Stimulated activated CD8-positive, alpha-beta memory T cell treated with anti-CD3 and anti-CD28 coated beads, Interleukin-7, amount 100 ng/mL, for 4 hours (primary cell): ENCODE data around the gene CTNNA2.

Experiments
- DNase-seq, 2 donors: peaks; one replicate each; pipeline ENCODE4 v3.0.0-alpha.2; 2020; ENCODE audit warnings: low read depth in 2 of 2

CTNNA2 gene

DNA sequence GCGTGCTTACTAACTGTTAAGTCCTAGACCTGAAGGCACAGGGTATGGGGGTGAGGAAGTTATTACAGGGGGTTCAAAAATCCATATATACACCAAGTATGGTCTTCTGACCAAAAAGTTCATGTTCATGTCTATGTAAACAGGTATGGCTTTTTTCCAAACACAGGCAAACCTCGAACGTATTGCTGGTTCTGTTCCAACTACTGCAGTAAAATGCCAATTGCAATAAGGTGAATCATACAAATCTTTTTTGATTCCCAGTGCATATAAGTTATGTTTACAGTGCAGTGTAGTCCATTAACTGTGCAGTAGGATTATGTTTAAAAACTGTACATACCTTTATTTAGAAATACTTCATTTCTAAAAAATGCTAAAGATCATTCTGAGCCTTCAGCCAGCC lies 1037.0 kb downstream of the CTNNA2 start:
- DNase-seq, result no peak

- DNase-seq, result no peak
These were observed 1047.5 kb downstream of the CTNNA2 start for GRCh38 chr2:80560326-80560725.

DNA sequence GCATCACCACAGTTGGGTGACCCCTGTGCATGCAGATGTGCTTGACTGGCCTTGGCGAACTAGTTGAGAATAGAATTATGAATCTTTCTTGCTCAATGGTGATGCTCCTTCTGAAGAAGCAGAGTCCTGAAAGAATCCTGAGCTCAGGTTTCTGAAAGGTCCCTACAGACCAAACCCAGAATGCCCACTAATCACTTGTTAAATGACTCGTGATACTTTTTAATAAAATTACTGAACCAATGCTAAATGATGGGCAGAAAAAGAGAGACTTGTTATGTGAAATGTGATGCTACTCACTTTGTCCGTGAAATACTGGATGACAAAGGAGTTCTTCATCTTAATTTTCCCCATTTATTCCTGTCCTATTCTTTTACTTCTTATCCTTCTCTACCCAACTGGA lies 1055.2 kb downstream of the CTNNA2 start:
- no peak for DNase-seq

DNA sequence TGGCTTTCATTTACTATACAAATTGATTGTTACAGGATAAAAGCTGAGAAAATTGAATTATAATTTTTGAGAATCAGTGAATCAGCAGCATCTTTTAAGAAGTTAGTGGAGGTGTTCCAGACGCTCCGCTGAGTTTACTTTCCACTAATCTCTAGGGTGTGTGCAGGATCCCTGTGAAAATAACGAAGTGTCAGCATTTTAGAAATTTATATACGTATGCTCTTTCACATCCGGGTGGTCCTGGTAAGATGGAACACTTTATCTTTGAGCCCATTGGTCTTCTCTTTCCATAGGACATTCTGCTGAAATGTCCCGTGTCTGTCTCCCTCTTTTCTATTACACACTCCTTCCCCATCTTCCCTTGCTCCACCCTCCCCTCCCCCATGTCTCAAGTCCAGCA lies 1060.3 kb downstream of the CTNNA2 start:
- DNase-seq, result no peak

DNA sequence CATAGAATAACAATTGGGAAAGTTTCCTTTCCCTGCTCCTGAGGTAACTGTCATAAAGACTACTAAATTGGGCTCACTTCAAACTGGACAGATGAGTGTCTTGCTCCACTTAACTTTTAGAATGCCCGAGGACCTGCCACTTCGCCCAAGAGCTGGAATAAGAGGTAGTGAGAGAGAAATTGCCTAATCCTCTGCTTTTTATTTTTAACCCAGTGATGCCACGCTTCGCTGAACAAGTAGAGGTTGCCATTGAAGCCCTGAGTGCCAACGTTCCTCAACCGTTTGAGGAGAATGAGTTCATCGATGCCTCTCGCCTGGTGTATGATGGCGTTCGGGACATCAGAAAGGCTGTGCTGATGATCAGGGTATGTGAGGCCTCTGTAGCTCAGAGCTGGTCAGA lies 1061.1 kb downstream of the CTNNA2 start:
- DNase-seq, result no peak

DNA sequence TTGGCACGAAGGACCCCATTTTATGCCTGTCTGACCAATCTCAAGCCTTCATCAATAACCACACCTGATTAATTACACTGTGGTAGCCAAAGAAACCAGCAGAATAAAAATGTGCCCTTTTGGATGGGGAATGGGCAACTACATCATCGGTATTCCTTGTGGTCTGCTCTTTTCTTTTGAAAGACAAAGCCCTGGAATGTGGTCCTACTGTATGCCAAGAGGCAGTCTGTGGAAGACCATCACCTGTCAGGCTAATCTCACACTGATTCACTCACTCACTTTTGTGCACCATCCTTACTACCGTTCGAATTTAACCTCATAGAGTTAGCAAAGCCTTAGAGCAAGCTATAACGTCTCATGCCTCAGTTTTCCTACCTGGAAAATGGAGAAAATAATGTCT lies 1066.9 kb downstream of the CTNNA2 start:
- DNase-seq, result no peak

DNA sequence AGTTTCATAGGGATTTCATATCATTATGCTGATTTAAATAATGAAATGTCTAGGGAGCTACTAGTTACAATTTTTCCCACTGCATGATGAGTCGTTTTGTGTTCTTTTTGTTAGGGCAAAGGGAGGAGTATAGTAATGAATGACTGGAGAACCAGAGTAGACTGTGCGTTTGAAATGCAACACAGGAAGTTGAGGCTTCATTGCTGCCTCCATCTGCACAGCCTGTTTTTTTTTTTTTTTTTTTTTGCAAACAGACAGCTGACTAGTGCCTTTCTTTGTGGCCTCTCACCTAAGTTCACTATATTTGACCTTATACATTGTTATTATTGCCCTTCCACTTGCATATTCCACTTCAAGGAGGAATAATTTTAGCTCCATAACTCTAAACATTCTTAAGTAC lies 1078.4 kb downstream of the CTNNA2 start:
- DNase-seq, result no peak

DNA sequence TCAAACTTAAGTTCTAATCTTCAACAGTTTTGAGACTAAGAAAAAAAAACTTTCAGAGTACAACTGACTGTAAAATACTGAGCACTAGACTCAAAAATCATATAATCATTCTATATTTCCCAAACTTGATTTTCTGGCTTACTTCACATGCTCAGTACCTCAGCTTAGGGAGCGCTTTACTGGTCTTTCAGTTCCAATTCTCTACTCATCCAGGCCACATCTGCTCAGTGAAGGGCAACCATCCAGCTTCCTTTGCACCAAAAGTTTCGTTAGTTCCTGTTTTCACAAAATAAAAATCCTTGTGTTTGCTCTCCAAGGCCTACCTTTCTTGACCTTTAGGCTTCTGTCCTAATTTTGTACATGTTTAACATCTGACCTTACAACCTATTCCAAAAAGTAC lies 1079.3 kb downstream of the CTNNA2 start:
- no peak for DNase-seq

DNA sequence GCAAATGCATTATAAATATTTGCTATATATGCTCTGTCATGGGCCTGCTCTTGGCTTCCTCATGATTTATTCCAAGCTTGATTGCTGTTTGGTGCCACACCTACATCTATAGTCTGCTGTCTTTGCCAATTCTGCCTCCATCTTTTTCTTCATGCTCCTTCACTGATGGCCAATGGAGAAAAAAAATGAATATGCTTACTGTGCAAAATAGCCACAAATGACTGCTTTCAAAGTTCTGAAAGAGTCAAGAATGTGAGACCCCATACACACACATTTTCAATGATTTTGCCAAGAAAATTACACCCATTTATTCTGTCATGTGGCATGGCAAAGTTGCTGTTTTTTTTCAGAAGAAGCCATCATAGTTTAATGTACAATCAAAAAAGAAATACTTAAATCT lies 1097.3 kb downstream of the CTNNA2 start:
- DNase-seq, result no peak

DNA sequence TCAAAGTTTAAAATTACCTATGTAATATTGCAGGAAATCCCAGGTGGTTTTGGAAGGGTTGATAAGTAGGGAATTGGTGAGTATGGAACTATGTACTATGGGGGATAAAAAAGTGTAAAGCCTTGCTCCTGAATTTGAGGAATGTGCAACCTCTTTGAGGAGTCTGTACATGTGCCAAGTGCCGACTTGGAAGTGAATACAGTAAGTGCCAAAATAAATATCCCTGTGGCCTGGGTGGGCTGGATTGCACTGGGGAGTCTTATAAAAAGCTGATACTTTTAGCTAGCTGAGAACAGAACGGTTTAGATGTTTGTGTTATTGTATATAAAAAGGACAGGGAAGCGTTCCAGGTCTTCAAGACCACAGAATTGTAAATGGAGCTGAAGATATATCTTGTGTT lies 1108.8 kb downstream of the CTNNA2 start:
- DNase-seq, result no peak

DNA sequence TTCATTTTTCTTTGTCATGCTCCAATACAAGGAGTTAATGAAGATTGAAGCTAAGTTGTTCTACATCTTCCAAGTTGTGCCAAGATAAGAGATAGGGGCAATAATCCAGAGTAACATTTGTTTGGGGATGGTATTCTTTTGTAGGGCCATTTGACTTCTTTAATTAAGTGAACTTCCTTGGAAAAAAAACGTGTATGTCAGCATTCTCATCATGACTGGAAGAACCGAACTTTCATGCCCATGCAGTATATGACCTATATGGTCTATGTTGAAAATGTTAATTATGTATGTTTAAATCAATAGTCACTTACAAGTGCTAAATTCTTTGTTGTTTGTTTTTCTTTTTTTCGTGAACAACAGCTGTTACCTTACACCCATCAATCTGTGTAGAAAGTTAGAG lies 1111.2 kb downstream of the CTNNA2 start:
- DNase-seq, result no peak

- DNase-seq, result no peak
These were observed 1121.7 kb downstream of the CTNNA2 start for GRCh38 chr2:80634590-80634989.

DNA sequence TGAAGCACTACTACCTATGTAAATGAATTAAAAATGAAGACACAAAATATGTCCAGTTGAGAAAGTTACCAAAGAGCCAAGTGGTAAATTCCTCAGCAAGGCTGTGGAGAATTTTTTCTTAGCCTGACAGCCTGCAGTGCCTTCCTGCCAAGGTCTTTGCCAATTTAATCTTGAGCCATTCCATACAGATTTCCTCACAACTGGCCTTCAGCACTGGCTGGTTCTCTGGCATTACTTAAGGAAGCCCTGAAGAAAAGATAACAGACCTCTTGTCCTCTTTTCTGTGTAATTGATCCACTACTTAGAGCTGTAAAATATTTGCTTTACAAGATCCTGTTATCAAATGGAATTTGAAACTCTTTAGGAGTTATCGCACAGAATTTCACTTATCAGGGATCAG lies 1125.9 kb downstream of the CTNNA2 start:
- DNase-seq, result no peak

GRCh38 chr2:80642465-80642864 lies 1129.6 kb downstream of the CTNNA2 start:
- DNase-seq, result no peak

- no peak for DNase-seq
These were observed 1130.7 kb downstream of the CTNNA2 start for GRCh38 chr2:80643598-80643997.

DNA sequence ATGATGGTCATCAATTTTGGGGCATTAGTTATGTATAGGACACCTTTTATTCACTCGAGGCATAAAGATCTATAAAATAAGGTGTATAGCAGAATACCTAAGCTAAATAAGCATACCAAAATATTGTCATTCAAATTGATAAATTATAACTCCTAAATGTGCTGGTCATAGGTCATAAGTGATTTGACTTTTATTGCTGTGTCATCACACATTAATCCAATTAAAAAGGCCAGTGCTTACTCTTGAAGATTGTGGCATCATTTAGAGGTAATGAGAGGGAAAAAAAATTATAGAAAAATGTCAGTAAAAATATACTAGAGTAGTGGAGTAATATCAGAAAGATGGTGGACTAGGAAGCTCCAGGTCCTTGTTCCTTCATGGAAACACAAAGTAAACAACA lies 1138.6 kb downstream of the CTNNA2 start:
- no peak for DNase-seq

- DNase-seq, result no peak
These were observed 1142.4 kb downstream of the CTNNA2 start for GRCh38 chr2:80655265-80655664.

GRCh38 chr2:80670763-80671162 lies 1157.9 kb downstream of the CTNNA2 start:
- DNase-seq, result no peak

DNA sequence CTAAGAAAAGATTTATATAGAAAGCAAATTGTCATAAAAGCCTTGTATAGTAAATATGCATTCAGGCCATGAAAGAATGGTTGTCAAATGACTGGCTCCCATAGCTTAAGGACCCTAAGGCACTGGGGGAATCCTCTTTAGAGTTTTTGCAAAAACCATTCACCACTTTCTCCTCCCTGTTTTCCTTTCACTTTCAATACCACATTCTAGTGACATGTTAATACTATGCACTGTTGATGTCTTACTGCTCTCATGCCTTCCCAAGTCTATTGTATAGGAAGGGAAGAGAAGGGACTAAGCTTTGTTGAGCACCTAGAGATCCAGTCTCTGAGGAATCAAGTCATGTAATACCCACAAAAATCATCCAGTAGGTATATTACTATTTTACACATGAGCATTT lies 1174.7 kb downstream of the CTNNA2 start:
- no peak for DNase-seq

- no peak for DNase-seq
These were observed 1176.3 kb downstream of the CTNNA2 start for GRCh38 chr2:80689106-80689505.
